ENCODE measurements around the gene WFS1.

WFS1 gene

GRCh38 chr4:6341696-6342095 is 72.0 kb downstream of the WFS1 start:
- no peak for DNase-seq

DNA sequence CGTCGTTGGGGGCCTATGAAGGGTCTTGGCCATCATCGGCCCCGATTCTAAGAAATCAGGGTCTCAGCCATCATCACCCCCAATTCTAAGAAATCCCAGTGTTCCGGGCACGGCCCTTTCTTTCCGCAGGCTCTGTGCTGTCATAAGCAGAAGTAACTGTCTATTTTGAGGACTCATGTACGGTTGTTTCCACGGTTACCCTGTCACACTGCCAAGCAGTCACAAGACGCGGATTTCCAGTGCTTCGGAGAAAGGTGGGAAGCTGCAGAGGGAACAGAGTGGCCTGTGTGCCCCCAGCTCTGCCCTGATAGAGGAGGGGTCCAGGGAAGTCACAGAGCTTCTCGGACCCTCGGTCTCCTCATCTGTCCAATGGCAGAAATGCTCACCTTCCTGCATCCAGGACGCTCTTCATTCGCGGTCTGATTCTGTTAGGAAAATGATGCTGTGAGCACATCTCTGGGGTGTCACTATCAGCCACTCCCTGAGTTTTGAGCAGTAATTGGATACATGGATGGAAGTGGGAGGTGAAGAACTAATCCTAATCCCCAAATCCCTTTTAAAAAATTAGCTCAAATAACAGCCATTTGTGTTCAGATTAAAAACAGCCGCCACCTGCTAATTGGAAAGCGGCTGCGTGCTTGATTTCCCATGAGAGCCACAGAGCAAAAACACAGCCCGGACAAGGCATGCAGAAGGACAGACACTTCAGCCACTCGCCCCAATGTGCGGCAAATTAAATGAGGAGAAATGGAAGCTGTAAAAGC is 73.1 kb downstream of the WFS1 start:
- DNase-seq, result no peak

DNA sequence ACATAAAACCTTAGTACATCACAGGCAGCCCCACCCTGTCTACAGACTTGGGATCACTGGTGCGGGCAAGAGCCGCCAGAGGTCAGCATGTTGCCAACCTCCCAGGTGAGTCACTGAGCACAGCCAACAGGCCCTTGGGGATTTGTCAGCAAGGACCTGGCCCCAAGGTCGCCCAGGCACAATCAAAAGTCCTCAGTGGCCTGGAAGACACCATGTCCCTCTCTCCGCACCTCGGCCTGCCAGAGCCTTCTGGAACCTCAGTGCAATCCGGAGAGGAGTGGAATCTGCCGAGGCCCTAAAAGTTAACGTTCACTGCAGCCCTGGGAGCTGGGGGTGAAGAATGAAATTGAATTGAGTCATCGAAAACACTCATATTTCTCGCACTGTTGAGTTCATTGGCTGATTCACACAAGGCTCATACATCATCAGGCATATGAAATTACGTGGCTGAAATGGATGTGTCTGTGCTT is 74.3 kb downstream of the WFS1 start:
- DNase-seq, result no peak

- no peak for DNase-seq
Observed at GRCh38 chr4:6345096-6345830, 75.6 kb downstream of the WFS1 start.

- DNase-seq, result no peak
Observed at GRCh38 chr4:6345866-6346265, 76.2 kb downstream of the WFS1 start.

- DNase-seq, result no peak
Observed at GRCh38 chr4:6346373-6347110, 76.9 kb downstream of the WFS1 start.

- no peak for DNase-seq
Observed at GRCh38 chr4:6347511-6348045, 77.9 kb downstream of the WFS1 start.

DNA sequence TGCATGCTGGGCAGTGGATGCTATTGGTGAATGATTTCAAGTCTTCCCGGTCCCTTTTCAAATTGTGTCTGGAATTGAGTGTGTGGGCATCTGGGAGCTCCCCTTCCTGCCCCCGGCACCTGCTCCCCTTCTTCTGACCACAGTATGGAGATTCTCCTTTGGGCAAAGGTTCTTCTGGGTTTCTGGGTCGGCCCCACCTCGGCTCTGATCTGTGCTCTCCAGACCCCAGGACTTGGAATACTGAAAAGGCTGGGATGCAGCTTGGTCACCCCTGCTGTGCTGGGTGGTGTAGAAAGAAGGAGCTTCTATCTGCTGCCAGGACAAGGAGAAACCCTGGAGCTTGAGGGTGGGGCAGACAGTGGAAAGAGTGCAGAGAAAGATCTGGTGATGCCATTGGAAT is 78.8 kb downstream of the WFS1 start:
- DNase-seq, result no peak

GRCh38 chr4:6349896-6350603 is 80.4 kb downstream of the WFS1 start:
- no peak for DNase-seq

GRCh38 chr4:6350646-6351045 is 81.0 kb downstream of the WFS1 start:
- no peak for DNase-seq

GRCh38 chr4:6351246-6352000 is 81.8 kb downstream of the WFS1 start:
- DNase-seq, result no peak

GRCh38 chr4:6352031-6352692 is 82.5 kb downstream of the WFS1 start:
- DNase-seq, result no peak

Data from NCI-H446 (cell line).